ENCODE results near the gene KRT86.

The KRT86 gene

GRCh38 chr12:52350786-52351185, 76.3 kb downstream of the KRT86 start:
- no peak for DNase-seq (ENCODE audit: low read depth)
- H3K4me3 ChIP-seq (ENCODE audit: low read depth, low read length) = no peak overlapping the region
- TF ChIP-seq MYC (IDR thresholded peaks at IDR 0.05; ENCODE audit: low read depth, low read length) (no peak), CTCF (IDR thresholded peaks at IDR 0.05; ENCODE audit: low read depth, low read length) (no peak), POLR2A (IDR thresholded peaks at IDR 0.05; ENCODE audit: extremely low read depth, insufficient read length) (no peak), MAX (IDR thresholded peaks at IDR 0.05; ENCODE audit: low read depth, low read length) (no peak)

GRCh38 chr12:52351196-52352059, 77.0 kb downstream of the KRT86 start:
- TF ChIP-seq MAX (IDR thresholded peaks at IDR 0.05; ENCODE audit: low read depth, low read length) (no peak), CTCF (IDR thresholded peaks at IDR 0.05; ENCODE audit: low read depth, low read length) (no peak), POLR2A (IDR thresholded peaks at IDR 0.05; ENCODE audit: extremely low read depth, insufficient read length) (no peak), MYC (IDR thresholded peaks at IDR 0.05; ENCODE audit: low read depth, low read length) (no peak)
- no peak overlapping the region for H3K4me3 ChIP-seq (ENCODE audit: low read depth, low read length)
- DNase-seq (ENCODE audit: low read depth) = no peak

- no peak overlapping the region for H3K4me3 ChIP-seq (ENCODE audit: low read depth, low read length)
- TF ChIP-seq CTCF (IDR thresholded peaks at IDR 0.05; ENCODE audit: low read depth, low read length) = no peak
- no peak for TF ChIP-seq MAX (IDR thresholded peaks at IDR 0.05; ENCODE audit: low read depth, low read length)
- no peak for TF ChIP-seq MYC (IDR thresholded peaks at IDR 0.05; ENCODE audit: low read depth, low read length)
- no peak for TF ChIP-seq POLR2A (IDR thresholded peaks at IDR 0.05; ENCODE audit: extremely low read depth, insufficient read length)
- no peak for DNase-seq (ENCODE audit: low read depth)
These were observed 78.5 kb downstream of the KRT86 start for GRCh38 chr12:52352951-52353350.

GRCh38 chr12:52353766-52354165, 79.3 kb downstream of the KRT86 start:
- TF ChIP-seq CTCF (IDR thresholded peaks at IDR 0.05; ENCODE audit: low read depth, low read length) (no peak), MYC (IDR thresholded peaks at IDR 0.05; ENCODE audit: low read depth, low read length) (no peak), MAX (IDR thresholded peaks at IDR 0.05; ENCODE audit: low read depth, low read length) (no peak), POLR2A (IDR thresholded peaks at IDR 0.05; ENCODE audit: extremely low read depth, insufficient read length) (no peak)
- H3K4me3 ChIP-seq (ENCODE audit: low read depth, low read length) = no peak overlapping the region
- DNase-seq (ENCODE audit: low read depth) = no peak

- DNase-seq (ENCODE audit: low read depth) = no peak
- TF ChIP-seq POLR2A (IDR thresholded peaks at IDR 0.05; ENCODE audit: extremely low read depth, insufficient read length) (no peak), MAX (IDR thresholded peaks at IDR 0.05; ENCODE audit: low read depth, low read length) (no peak), CTCF (IDR thresholded peaks at IDR 0.05; ENCODE audit: low read depth, low read length) (no peak), MYC (IDR thresholded peaks at IDR 0.05; ENCODE audit: low read depth, low read length) (no peak)
These were observed 79.8 kb downstream of the KRT86 start for GRCh38 chr12:52354200-52354599.

More at GRCh38 chr12:52354200-52354599, 79.8 kb downstream of the KRT86 start:
- no peak overlapping the region for H3K4me3 ChIP-seq (ENCODE audit: low read depth, low read length)

Data from NB4 (cell line).